NCI-H446 treated with DMSO at 0.1 percent for 48 hours (cell line): ENCODE measurements around the gene TMEM116.
"Not testable (repeated sequence)": the region's sequence is repeated elsewhere in the genome, so short reads cannot be mapped to it uniquely, and the experiment has no call there.

Experiments
- DNase-seq: peaks from one replicate; lab custom pipeline; 2025; lab: John Stamatoyannopoulos, UW

Gene TMEM116

GRCh38 chr12:112012775-112013600 is at the start of gene TMEM116, which contains the start of gene ERP29:
Gene TMEM116, minus strand, starts transcription at chr12:112013165. Its CDS starts 7,895 bp downstream, at chr12:112005270.
Gene ERP29, plus strand, starts transcription at chr12:112013426. Its CDS starts 40 bp downstream, at chr12:112013466.
- DNase-seq = peak; percentile 93

GRCh38 chr12:112061137-112061536 is 48.2 kb upstream of the TMEM116 start:
- DNase-seq = no peak

- no peak for DNase-seq
Measured at GRCh38 chr12:112049351-112049750, 36.4 kb upstream of the TMEM116 start.

GRCh38 chr12:112046003-112046402 is 33.0 kb upstream of the TMEM116 start:
- no peak for DNase-seq

- DNase-seq = not testable (repeated sequence)
Measured at GRCh38 chr12:112036614-112037013, 23.6 kb upstream of the TMEM116 start.

- DNase-seq = no peak
Measured at GRCh38 chr12:112035219-112035785, 22.3 kb upstream of the TMEM116 start.

- no peak for DNase-seq
Measured at GRCh38 chr12:112032292-112032691, 19.3 kb upstream of the TMEM116 start.

- no peak for DNase-seq
Measured at GRCh38 chr12:112031472-112031871, 18.5 kb upstream of the TMEM116 start.

- no peak for DNase-seq
Measured at GRCh38 chr12:112029301-112029700, 16.3 kb upstream of the TMEM116 start.

- no peak for DNase-seq
Measured at GRCh38 chr12:112025808-112026375, 12.9 kb upstream of the TMEM116 start.

- no peak for DNase-seq
Measured at GRCh38 chr12:112023759-112024396, 10.9 kb upstream of the TMEM116 start.

GRCh38 chr12:112022241-112023016 is 9.5 kb upstream of the TMEM116 start:
- no peak for DNase-seq

GRCh38 chr12:112020947-112021457 is 8.0 kb upstream of the TMEM116 start:
- no peak for DNase-seq

GRCh38 chr12:112018571-112019237 is 5.7 kb upstream of the TMEM116 start:
- no peak for DNase-seq

GRCh38 chr12:112017041-112017440 is 4.1 kb upstream of the TMEM116 start:
- no peak for DNase-seq

GRCh38 chr12:112015938-112016337 is 3.0 kb upstream of the TMEM116 start:
- DNase-seq = no peak

GRCh38 chr12:112013601-112014402 is 837 bp upstream of the TMEM116 start:
- DNase-seq = peak; percentile 27

GRCh38 chr12:112011685-112012084 is 1.3 kb downstream of the TMEM116 start:
- no peak for DNase-seq

- DNase-seq = no peak
Measured at GRCh38 chr12:112010415-112011344, 2.3 kb downstream of the TMEM116 start.
